CD14-positive monocyte (primary cell): Measurements from ENCODE around the gene TFF1. TPM values are rescaled to one million over a fixed set of nuclear protein-coding genes. Genes with fewer than 3 reads are reported as not detected.
"Not testable (repeated sequence)": the region's sequence is repeated elsewhere in the genome, so short reads cannot be mapped to it uniquely, and the experiment has no call there.

ENCODE experiments used
- DNase-seq, 3 donors: peaks; one replicate each; pipeline ENCODE4 v3.0.0-alpha.2; 2011 to 2022
- H2AFZ ChIP-seq: 2 replicates; pipeline ENCODE4 v1.6.0; 2012; ENCODE audit warnings: mild to moderate bottlenecking, low read depth, low read length, inconsistent platforms; ENCODE audit not compliant: insufficient read depth, poor library complexity, severe bottlenecking
- H3K27ac ChIP-seq, 2 donors: 1 replicate in 1 of 2; 2 replicates in 1 of 2; pipeline ENCODE4 v1.5.1; 2012 to 2013; ENCODE audit warnings: low read length in 2 of 2, control low read depth in 1 of 2, inconsistent platforms in 1 of 2, low read depth in 1 of 2, mild to moderate bottlenecking in 1 of 2
- H3K27me3 ChIP-seq, 2 donors: one replicate each; pipeline versions ENCODE4 v1.6.0 to v1.6.1; 2011 to 2013; ENCODE audit warnings: low read length in 2 of 2; ENCODE audit not compliant: control insufficient read depth in 2 of 2, insufficient read depth in 2 of 2
- H3K36me3 ChIP-seq, 2 donors: replicated peaks in 1 of 2; 1 replicate in 1 of 2; 2 replicates in 1 of 2; pipeline versions ENCODE4 v1.5.1 to v1.6.1; 2012 to 2013; ENCODE audit warnings: low read length in 2 of 2, control low read depth in 1 of 2, inconsistent platforms in 1 of 2, mild to moderate bottlenecking in 1 of 2; ENCODE audit not compliant: insufficient read depth in 2 of 2, control insufficient read depth in 1 of 2
- H3K4me1 ChIP-seq, 2 donors: 1 replicate in 1 of 2; 2 replicates in 1 of 2; pipeline versions ENCODE4 v1.5.1 to v1.6.1; 2012 to 2013; ENCODE audit warnings: low read length in 2 of 2, control low read depth in 1 of 2, inconsistent platforms in 1 of 2, mild to moderate bottlenecking in 1 of 2, moderate library complexity in 1 of 2; ENCODE audit not compliant: insufficient read depth in 2 of 2, control insufficient read depth in 1 of 2
- H3K4me2 ChIP-seq: replicated peaks from 2 replicates; pipeline ENCODE3; 2012; ENCODE audit warnings: low read length, moderate library complexity, mild to moderate bottlenecking; ENCODE audit not compliant: poor library complexity, severe bottlenecking; ENCODE audit errors: extremely low read depth
- H3K4me3 ChIP-seq, 3 experiments: fragments of 200-600 bp in 1 of 3; sonication (generic) in 1 of 3; replicated peaks in 1 of 3; 1 replicate in 2 of 3; 2 replicates in 1 of 3; pipeline ENCODE4 v1.5.1; 2011 to 2013; ENCODE audit warnings: low read length in 3 of 3, mild to moderate bottlenecking in 3 of 3, control low read depth in 2 of 3, low read depth in 2 of 3, inconsistent platforms in 1 of 3, moderate library complexity in 1 of 3
- H3K79me2 ChIP-seq: 2 replicates; pipeline ENCODE4 v1.6.0; 2012; ENCODE audit warnings: mild to moderate bottlenecking, control low read depth, inconsistent platforms, low read length, moderate library complexity; ENCODE audit not compliant: insufficient read depth
- H3K9ac ChIP-seq: 2 replicates; pipeline ENCODE4 v1.6.0; 2017; ENCODE audit warnings: low read length, mild to moderate bottlenecking; ENCODE audit not compliant: insufficient read depth, poor library complexity, severe bottlenecking
- H3K9me3 ChIP-seq, 2 donors: replicated peaks in 1 of 2; 1 replicate in 1 of 2; 2 replicates in 1 of 2; pipeline versions ENCODE4 v1.5.1 to v1.6.1; 2012 to 2013; ENCODE audit warnings: low read length in 2 of 2, control low read depth in 1 of 2; ENCODE audit not compliant: control insufficient read depth in 1 of 2, insufficient read depth in 1 of 2
- H4K20me1 ChIP-seq: 2 replicates; pipeline ENCODE4 v1.6.0; 2012; ENCODE audit warnings: mild to moderate bottlenecking, low read length, control low read depth, moderate library complexity; ENCODE audit not compliant: insufficient read depth
- H3K27ac Mint-ChIP-seq, 7 donors: one replicate each; pipeline ENCODE4 v1.8.0; 2020; ENCODE audit warnings: mild to moderate bottlenecking in 7 of 7, mixed read lengths in 7 of 7, moderate library complexity in 6 of 7, inconsistent platforms in 2 of 7
- H3K27me3 Mint-ChIP-seq, 3 donors: one replicate each; pipeline ENCODE4 v1.8.0; 2021 to 2022; ENCODE audit warnings: low read depth in 3 of 3, mild to moderate bottlenecking in 3 of 3, mixed read lengths in 3 of 3, moderate library complexity in 3 of 3, inconsistent platforms in 1 of 3
- H3K36me3 Mint-ChIP-seq, 2 donors: one replicate each; pipeline ENCODE4 v1.8.0; 2020; ENCODE audit warnings: mixed read lengths in 2 of 2, inconsistent platforms in 1 of 2, mild to moderate bottlenecking in 1 of 2
- H3K4me1 Mint-ChIP-seq: one replicate; pipeline ENCODE4 v1.8.0; 2020; ENCODE audit warnings: mild to moderate bottlenecking, mixed read lengths
- H3K4me3 Mint-ChIP-seq, 2 donors: one replicate each; pipeline ENCODE4 v1.8.0; 2020; ENCODE audit warnings: mild to moderate bottlenecking in 2 of 2, mixed read lengths in 2 of 2, moderate library complexity in 1 of 2
- H3K9me3 Mint-ChIP-seq, 7 donors: one replicate each; pipeline ENCODE4 v1.8.0; 2020 to 2022; ENCODE audit warnings: mixed read lengths in 7 of 7, mild to moderate bottlenecking in 6 of 7, moderate library complexity in 6 of 7, inconsistent platforms in 2 of 7
- WGBS: methylation state at CpG from one replicate; pipeline ENCODE4 v1.1.5; 2013; ENCODE audit warnings: missing lambda C conversion rate; ENCODE audit not compliant: insufficient coverage; 5-methylcytosine and 5-hydroxymethylcytosine counted together
- intact Hi-C, 2 donors: fragments of 100-400 bp; cut with micrococcal nuclease; formaldehyde crosslinking; loops; one replicate each; pipeline versions ENCODE4 v1.15.0 to v1.15.1; 2023
- polyA plus RNA-seq, 3 donors: library from polyadenylated mRNA; depleted of rRNA in 1 of 3; unstranded in 2 of 3; stranded (reverse) in 1 of 3; fragments of 300-500 nt in 2 of 3; fragments of >200 nt in 1 of 3; fragmentation: Illumina TruSeq in 2 of 3; gene quantifications; 1 replicate in 2 of 3; 2 replicates in 1 of 3; pipeline ENCODE4 v1.2.3, GENCODE V29; 2012 to 2021
- TF ChIP-seq, protein P1 (sequence below): fragments of 200-600 bp; IDR thresholded peaks from one replicate; pipeline ENCODE4 v1.8.0; 2022; ENCODE audit warnings: antibody characterized with exemption, mild to moderate bottlenecking

The TFF1 gene
- polyA plus RNA-seq, 3 donors = not detected

DNA sequence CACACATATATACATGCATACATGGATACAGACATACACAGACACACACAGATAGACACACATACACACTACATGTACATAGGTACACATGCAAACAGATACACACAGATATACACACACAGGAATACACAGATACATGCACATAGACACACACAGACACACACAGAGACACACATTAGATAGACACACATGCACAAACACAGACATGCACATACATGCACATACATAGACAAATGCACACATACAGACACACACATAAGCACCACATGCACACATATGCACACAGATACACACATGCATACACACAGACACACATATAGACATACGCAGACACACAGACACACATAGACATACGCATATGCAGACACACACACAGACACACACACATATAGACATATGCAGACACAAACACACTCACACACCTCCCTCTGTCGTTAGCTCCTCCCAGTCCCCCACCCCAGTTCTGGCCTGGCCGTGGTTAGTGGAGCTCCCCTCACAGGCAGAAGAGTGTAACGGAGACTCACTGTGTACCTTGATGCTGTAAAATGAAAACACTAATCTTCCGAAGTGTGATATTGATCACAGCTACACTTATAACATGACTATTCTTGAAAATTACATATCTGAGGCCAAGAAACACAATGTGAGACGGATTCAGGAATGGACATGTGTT, 45.0 kb upstream of the TFF1 start:
- DNase-seq = no peak
- H3K9me3 ChIP-seq = no peaks in the 10 kb centered on the region
- no peaks in the 10 kb centered on the region for H3K36me3 ChIP-seq
- intact Hi-C loops = no loop called here
- TF ChIP-seq, protein P1, sequence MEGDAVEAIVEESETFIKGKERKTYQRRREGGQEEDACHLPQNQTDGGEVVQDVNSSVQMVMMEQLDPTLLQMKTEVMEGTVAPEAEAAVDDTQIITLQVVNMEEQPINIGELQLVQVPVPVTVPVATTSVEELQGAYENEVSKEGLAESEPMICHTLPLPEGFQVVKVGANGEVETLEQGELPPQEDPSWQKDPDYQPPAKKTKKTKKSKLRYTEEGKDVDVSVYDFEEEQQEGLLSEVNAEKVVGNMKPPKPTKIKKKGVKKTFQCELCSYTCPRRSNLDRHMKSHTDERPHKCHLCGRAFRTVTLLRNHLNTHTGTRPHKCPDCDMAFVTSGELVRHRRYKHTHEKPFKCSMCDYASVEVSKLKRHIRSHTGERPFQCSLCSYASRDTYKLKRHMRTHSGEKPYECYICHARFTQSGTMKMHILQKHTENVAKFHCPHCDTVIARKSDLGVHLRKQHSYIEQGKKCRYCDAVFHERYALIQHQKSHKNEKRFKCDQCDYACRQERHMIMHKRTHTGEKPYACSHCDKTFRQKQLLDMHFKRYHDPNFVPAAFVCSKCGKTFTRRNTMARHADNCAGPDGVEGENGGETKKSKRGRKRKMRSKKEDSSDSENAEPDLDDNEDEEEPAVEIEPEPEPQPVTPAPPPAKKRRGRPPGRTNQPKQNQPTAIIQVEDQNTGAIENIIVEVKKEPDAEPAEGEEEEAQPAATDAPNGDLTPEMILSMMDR = no peak
- H3K27ac Mint-ChIP-seq = no peak overlapping the region
- H3K4me2 ChIP-seq = no peak overlapping the region
- H3K27ac ChIP-seq = no peak overlapping the region
- peaks cover 1 to 4% (median 3%) of the 10 kb centered on the region in 3 donors for H3K27me3 Mint-ChIP-seq
- no peak overlapping the region for H3K4me3 Mint-ChIP-seq
- 100% methylated on average over 3 of the region's 7 CpGs for WGBS
- no peaks in the 10 kb centered on the region for H3K79me2 ChIP-seq
- H3K4me1 Mint-ChIP-seq = peaks cover 14% of the 10 kb centered on the region
- no peak overlapping the region for H3K9ac ChIP-seq
- no peaks in the 10 kb centered on the region for H3K9me3 Mint-ChIP-seq
- H3K27me3 ChIP-seq = no peaks in the 10 kb centered on the region
- H4K20me1 ChIP-seq = no peaks in the 10 kb centered on the region
- no peak overlapping the region for H3K4me3 ChIP-seq
- peaks cover 8% of the 10 kb centered on the region in 2 donors for H3K4me1 ChIP-seq
- H3K36me3 Mint-ChIP-seq = no peaks in the 10 kb centered on the region
- H2AFZ ChIP-seq = no peak overlapping the region

DNA sequence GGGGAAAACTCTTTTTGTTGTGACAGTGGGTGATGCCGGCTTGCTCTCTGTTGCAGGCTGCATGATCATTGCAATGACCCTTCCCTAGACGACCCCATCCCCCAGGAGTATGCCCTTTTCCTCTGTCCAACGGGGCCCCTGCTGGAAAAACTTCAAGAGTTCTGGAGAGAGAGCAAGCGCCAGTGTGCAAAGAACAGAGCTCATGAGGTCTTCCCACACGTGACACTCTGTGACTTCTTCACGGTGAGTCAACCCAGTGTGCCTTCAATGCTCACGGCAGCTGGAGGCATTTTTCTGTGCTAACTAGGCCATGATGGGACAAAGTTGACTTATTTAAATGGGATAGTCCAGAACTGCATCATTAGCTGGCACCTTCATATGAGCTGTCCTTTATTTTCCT, 43.0 kb upstream of the TFF1 start:
- Histone ChIP-seq H3K9ac (no peak overlapping the region), H3K79me2 (no peaks in the 10 kb centered on the region), H4K20me1 (no peaks in the 10 kb centered on the region), H3K4me3 (no peak overlapping the region), H3K4me1 (peaks cover 8 to 11% of the 10 kb centered on the region in 2 donors), H3K36me3 (no peaks in the 10 kb centered on the region), H3K9me3 (no peaks in the 10 kb centered on the region), H3K4me2 (no peak overlapping the region), H3K27me3 (no peaks in the 10 kb centered on the region), H2AFZ (no peak overlapping the region), H3K27ac (no peak overlapping the region)
- H3K27ac Mint-ChIP-seq = no peak overlapping the region
- H3K9me3 Mint-ChIP-seq = no peaks in the 10 kb centered on the region
- H3K27me3 Mint-ChIP-seq = peaks cover 1 to 4% (median 3%) of the 10 kb centered on the region in 3 donors
- no peak overlapping the region for H3K4me3 Mint-ChIP-seq
- H3K36me3 Mint-ChIP-seq = no peaks in the 10 kb centered on the region
- WGBS = 90% methylated on average over 7 of the region's 7 CpGs
- TF ChIP-seq, protein P1 = no peak
- peaks cover 12% of the 10 kb centered on the region for H3K4me1 Mint-ChIP-seq
- no peak for DNase-seq
- intact Hi-C loops = no loop called here

DNA sequence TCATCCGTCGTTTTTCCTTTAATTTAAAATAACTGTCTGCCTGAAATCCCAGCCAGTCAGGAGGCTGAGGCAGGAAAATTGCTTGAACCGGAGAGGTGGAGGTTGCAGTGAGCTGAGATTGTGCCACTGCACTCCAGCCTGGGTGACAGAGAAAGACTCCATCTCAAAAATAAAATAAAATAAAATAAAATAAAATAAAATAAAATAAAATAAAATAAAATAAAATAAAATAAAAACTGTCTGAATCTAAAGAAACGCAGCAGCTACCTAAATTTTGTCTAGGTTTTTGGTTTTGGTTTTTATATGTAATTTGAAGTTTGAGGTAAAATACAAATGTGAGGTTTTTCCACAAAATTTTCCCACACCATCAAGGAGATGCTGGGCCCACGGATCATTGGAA, 42.4 kb upstream of the TFF1 start:
- H3K27ac Mint-ChIP-seq = not testable (repeated sequence)

More for the DNA sequence above, 42.4 kb upstream of the TFF1 start:
- H4K20me1 ChIP-seq, H3K36me3 ChIP-seq, H3K27ac ChIP-seq, H3K27me3 Mint-ChIP-seq, H3K4me2 ChIP-seq, H3K4me3 ChIP-seq, H3K79me2 ChIP-seq, H3K27me3 ChIP-seq, intact Hi-C loops, H3K4me3 Mint-ChIP-seq, H3K9me3 Mint-ChIP-seq, H2AFZ ChIP-seq, H3K9me3 ChIP-seq, H3K36me3 Mint-ChIP-seq, H3K9ac ChIP-seq, DNase-seq: not testable (repeated sequence)
- H3K4me1 ChIP-seq = peaks cover 8 to 11% of the 10 kb centered on the region in 2 donors
- no CpG with 5 or more reads among the region's 5 CpGs for WGBS
- peaks cover 12% of the 10 kb centered on the region for H3K4me1 Mint-ChIP-seq
